Left lung (tissue), 10 donors: ENCODE measurements around the gene TECPR1. TPM values are rescaled to one million over a fixed set of nuclear protein-coding genes. Genes with fewer than 3 reads are reported as not detected.

Experiments
- ATAC-seq: fragments of 200-7000 bp; cut with Tn5 transposase; one replicate; pipeline ENCODE4 v1.9.1; 2020; ENCODE audit warnings: moderate library complexity
- DNase-seq, 4 donors: peaks; one replicate each; pipeline ENCODE4 v3.0.0-alpha.2; 2013 to 2020
- H3K27ac ChIP-seq, 2 donors: fragments of 200-600 bp; sonication (generic) in 1 of 2; one replicate each; pipeline versions ENCODE4 v1.5.0 to v1.8.0; 2020 to 2021
- H3K27me3 ChIP-seq, 2 donors: fragments of 200-600 bp; sonication (generic) in 1 of 2; one replicate each; pipeline versions ENCODE4 v1.5.0 to v1.8.0; 2020 to 2021
- H3K36me3 ChIP-seq, 2 donors: fragments of 200-600 bp; sonication (generic) in 1 of 2; one replicate each; pipeline versions ENCODE4 v1.5.0 to v1.8.0; 2020 to 2021
- H3K4me1 ChIP-seq, 2 donors: fragments of 200-600 bp; one replicate each; pipeline ENCODE4 v1.8.0; 2021
- H3K4me3 ChIP-seq, 2 donors: fragments of 200-600 bp; sonication (generic) in 1 of 2; one replicate each; pipeline versions ENCODE4 v1.5.0 to v1.8.0; 2020 to 2021; ENCODE audit warnings: mild to moderate bottlenecking in 1 of 2
- H3K9me3 ChIP-seq, 2 donors: fragments of 200-600 bp; sonication (generic) in 1 of 2; one replicate each; pipeline versions ENCODE4 v1.5.0 to v1.8.0; 2020 to 2021
- CTCF ChIP-seq, 2 donors: fragments of 200-600 bp; sonication (generic) in 1 of 2; IDR thresholded peaks; one replicate each; pipeline versions ENCODE4 v1.5.0 to v1.8.0; 2021; ENCODE audit warnings: antibody characterized with exemption in 2 of 2
- intact Hi-C, 2 donors: fragments of 100-400 bp; cut with DNase I; formaldehyde crosslinking; loops; one replicate each; pipeline versions ENCODE4 v1.11.2 to v1.14.2; 2022
- polyA plus RNA-seq, 6 donors: library from polyadenylated mRNA; unstranded; fragments of 120-200 nt; gene quantifications; one replicate each; pipeline ENCODE4 v1.2.1, GENCODE V29; 2013; ENCODE audit not compliant: insufficient read length in 6 of 6
- total RNA-seq, 2 donors: library from RNA; stranded (reverse); fragmentation: NEBNext Ultra II Directional; extraction: Animal tissue kit (Norgen Biotek cat#: 25700); gene quantifications; one replicate each; pipeline ENCODE4 v1.2.1, GENCODE V29; 2021
- donor health status: DM: no; HTN: yes; CAD: no.
- donor health status: DM: no; HTN: no; CAD: no.

TECPR1 gene
- total and polyA plus RNA-seq, 8 donors = 24.5 to 67.4 (median 28.7) TPM

- ATAC-seq (no peak), DNase-seq (no peak)
- no peaks in the 10 kb centered on the region for H3K27me3 ChIP-seq
- intact Hi-C loops = no loop called here
- peaks cover 0 to 93% of the 10 kb centered on the region in 2 donors for H3K36me3 ChIP-seq
- H3K4me3 ChIP-seq = peak overlapping the region in 1 of 2 donors; percentile 79
- no peak for TF ChIP-seq CTCF (IDR thresholded peaks at IDR 0.05)
- H3K4me1 ChIP-seq = peaks cover 41 to 67% of the 10 kb centered on the region in 2 donors
- H3K9me3 ChIP-seq = no peaks in the 10 kb centered on the region
- H3K27ac ChIP-seq = peak overlapping the region; percentile 95 to 97
These were observed 34.9 kb upstream of the TECPR1 start for GRCh38 chr7:98286701-98287485.

- H3K4me1 ChIP-seq = peaks cover 41 to 67% of the 10 kb centered on the region in 2 donors
- intact Hi-C loops = no loop called here
- peaks cover 0 to 86% of the 10 kb centered on the region in 2 donors for H3K36me3 ChIP-seq
- no peaks in the 10 kb centered on the region for H3K27me3 ChIP-seq
- peak; percentile 13 for ATAC-seq
- H3K27ac ChIP-seq = peak overlapping the region; percentile 95 to 97
- H3K9me3 ChIP-seq = no peaks in the 10 kb centered on the region
- H3K4me3 ChIP-seq = peak overlapping the region; percentile 79
- DNase-seq = peak in 2 of 4 donors; percentile 86 to 94
- no peak for TF ChIP-seq CTCF (IDR thresholded peaks at IDR 0.05)
These were observed 34.1 kb upstream of the TECPR1 start for GRCh38 chr7:98286093-98286539.

- DNase-seq (no peak), ATAC-seq (no peak)
- H3K4me1 ChIP-seq = peaks cover 41 to 66% of the 10 kb centered on the region in 2 donors
- no peaks in the 10 kb centered on the region for H3K27me3 ChIP-seq
- H3K9me3 ChIP-seq = no peaks in the 10 kb centered on the region
- peaks cover 0 to 79% of the 10 kb centered on the region in 2 donors for H3K36me3 ChIP-seq
- peak overlapping the region; percentile 95 to 97 for H3K27ac ChIP-seq
- intact Hi-C loops = no loop called here
- no peak for TF ChIP-seq CTCF (IDR thresholded peaks at IDR 0.05)
- peak overlapping the region; percentile 79 for H3K4me3 ChIP-seq
These were observed 33.4 kb upstream of the TECPR1 start for GRCh38 chr7:98285157-98286092.

GRCh38 chr7:98284335-98285036, 32.5 kb upstream of the TECPR1 start:
- H3K27ac ChIP-seq = peak overlapping the region; percentile 95 to 97
- peak; percentile 49 for ATAC-seq
- no peaks in the 10 kb centered on the region for H3K27me3 ChIP-seq
- DNase-seq = peak in 3 of 4 donors; percentile 44 to 96 (median 92)
- peaks cover 41 to 70% of the 10 kb centered on the region in 2 donors for H3K4me1 ChIP-seq
- H3K4me3 ChIP-seq = peak overlapping the region; percentile 79
- H3K9me3 ChIP-seq = no peaks in the 10 kb centered on the region
- TF ChIP-seq CTCF (IDR thresholded peaks at IDR 0.05) = peak in 1 of 2 donors; percentile 22
- intact Hi-C loops = no loop called here
- peaks cover 0 to 70% of the 10 kb centered on the region in 2 donors for H3K36me3 ChIP-seq
